T47D (cell line): ENCODE data around the gene KRTAP10-4.
"Not testable (repeated sequence)": the region's sequence is repeated elsewhere in the genome, so short reads cannot be mapped to it uniquely, and the experiment has no call there.

Source experiments
- DNase-seq, 2 experiments: peaks; one replicate each; pipeline versions ENCODE4 v3.0.0 to v3.0.0-alpha.2; 2011 to 2012; ENCODE audit warnings: low read depth in 1 of 2, low spot score in 1 of 2
- JUND ChIP-seq: IDR thresholded peaks from 2 replicates; pipeline ENCODE4 v1.6.1; 2012; ENCODE audit warnings: low read depth
- in situ Hi-C: cut with HindIII; loops from 2 replicates; pipeline ENCODE4 v1.10.0; 2016; ENCODE audit warnings: low sequenced_read_pairs, low pct_unique_long_range_greater_than_20kb

The KRTAP10-4 gene

DNA sequence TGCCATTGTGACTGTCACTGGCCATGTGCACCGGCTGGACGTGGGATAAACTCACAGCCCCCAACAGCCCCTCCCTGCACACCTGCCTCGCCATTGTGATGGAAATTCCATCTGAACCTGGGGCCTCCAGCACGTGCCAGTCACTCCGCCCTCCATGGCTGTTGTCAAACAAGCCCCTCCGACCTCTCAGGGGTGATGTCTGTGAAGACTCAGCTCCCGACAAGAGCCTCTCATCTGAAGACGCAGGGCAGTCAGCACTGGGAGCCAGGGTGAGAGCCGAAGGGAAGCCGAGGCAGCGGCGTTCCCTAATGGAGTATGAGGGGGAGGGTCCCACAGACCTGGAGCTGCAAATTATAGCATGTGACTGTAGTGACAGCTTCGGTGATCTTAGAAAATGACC is 20.8 kb upstream of the KRTAP10-4 start:
- DNase-seq: no peak
- no peak for TF ChIP-seq JUND
- in situ Hi-C loops: no loop called here

DNA sequence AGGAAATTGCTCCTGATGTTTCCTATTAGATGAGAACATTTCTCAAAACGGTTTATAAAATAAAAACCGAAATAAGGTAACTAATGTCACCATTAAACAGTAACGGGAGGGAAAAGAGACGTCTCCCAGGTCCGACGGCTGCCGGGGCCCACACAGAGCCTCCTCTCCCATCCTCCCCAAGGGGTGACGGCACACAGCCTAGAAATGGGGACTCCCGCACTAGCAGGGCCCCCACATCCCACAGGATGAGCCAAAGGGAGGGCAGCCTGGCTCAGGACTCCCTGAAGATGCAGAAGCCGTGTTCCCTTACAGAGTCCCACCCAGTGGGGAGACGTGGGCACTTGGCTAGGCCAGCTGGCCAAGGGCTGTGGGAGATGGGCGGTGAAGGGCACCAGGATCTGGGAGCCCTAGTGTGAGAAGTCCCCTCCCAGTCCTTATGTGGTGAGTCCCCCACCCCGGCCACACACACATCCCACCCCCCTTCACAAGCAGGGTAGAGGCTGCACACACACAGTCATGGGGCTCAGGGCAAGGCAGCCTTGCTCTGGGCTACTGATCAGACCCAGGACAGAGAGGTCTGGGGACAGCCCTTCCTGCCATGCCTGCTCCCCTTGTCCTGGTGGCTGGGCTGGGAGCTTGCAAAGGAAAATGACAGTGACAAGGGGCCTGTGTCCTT is 18.2 kb upstream of the KRTAP10-4 start:
- no peak for DNase-seq
- in situ Hi-C loops: no loop called here
- no peak for TF ChIP-seq JUND

DNA sequence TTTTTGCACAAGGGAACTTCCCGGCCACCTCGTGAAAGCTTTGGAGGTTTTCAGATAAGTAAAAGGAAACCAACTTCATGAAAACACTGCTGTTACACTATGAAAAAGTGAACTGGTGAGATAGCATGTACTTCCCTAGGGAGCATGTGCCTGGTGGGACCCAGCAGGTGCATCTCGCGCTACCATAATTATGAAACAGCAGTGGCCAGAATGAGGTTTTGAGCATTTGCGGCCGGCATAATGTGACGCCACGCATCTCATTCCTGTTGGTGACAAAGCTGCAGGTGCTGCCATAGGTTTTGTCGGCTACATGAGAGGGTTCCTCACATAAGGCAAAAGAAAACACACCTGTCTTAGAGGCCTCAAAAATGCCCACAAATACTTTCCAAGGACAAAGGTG is 16.6 kb upstream of the KRTAP10-4 start:
- DNase-seq: no peak
- in situ Hi-C loops: no loop called here
- no peak for TF ChIP-seq JUND

DNA sequence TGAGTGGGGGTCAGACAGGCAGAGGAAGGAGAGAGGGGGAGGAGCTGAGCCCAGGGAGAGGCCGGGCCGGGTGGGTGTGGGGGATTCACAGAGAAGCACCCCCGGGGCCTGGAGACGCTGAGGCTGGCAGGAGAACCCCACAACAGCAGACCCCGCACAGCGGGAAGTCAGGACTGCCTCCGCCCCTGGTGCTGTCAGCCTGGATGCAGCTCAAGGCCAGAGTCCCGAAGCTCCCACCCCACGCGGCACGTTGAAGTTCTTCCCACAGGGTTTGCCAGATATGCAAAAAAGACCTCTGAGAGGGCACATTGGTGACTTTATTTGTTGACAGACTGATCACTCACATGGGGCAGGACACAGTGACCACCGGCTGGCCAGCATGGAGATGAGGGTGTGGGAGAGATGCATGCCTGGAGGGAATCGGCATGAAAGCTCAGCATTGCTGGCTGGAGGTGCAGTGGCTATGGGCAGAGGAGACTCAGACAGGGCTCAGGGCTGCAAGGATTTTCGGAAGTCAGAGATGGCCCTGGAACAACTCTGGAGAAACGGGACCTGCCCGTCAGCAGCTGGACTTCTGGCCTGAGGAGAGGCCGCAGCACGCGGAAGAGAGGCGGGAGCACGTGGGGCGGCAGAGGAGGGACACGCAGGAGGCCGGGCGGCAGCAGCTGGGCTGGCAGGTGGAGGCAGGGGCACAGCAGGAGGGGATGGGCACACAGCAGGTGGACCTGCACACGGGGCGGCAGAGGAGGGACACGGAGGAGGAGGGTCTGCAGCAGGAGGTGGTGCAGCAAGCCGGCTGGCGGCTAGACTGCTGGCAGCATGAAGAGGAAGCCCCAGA is 15.8 kb upstream of the KRTAP10-4 start:
- DNase-seq: no peak
- TF ChIP-seq JUND: no peak
- in situ Hi-C loops: no loop called here

DNA sequence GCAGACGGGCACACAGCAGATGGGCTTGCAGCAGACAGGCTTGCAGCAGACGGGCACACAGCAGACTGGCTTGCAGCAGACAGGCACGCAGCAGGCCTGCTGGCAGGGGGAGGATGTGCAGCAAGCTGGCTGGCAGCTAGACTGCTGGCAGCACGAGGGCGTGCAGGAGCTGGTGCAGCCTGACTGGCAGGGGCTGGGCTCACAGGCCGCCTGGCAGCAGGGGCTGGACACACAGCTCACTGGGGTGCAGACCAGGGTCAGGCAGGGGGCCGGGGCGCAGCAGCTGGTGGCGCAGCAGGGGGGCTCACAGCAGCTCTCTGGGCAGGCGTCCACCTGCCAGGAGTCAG is 15.2 kb upstream of the KRTAP10-4 start:
- in situ Hi-C loops, DNase-seq: not testable (repeated sequence)

DNA sequence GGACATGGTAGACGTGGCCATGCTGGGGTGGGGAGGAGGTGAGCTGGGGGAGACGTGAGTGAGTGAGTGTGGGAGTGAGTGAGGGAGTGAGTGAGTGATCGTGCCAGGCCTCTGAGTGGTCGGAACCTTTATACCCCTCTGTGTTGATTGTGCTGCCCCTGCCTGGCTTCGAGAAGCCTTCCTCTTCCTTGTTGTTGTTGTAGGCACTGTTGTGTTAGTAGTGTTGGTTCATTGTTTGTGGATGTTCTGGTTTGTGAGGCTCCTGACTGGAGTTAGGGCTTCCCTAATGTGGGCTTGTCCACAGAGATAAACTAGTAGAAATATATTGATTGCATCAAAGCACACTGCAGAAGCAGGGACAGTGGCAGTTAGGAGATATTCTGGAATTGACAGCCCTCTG is 14.8 kb upstream of the KRTAP10-4 start, which contains the start of gene KRTAP10-3:
KRTAP10-3 (minus strand) TSS at position 101 of the 400 bp plus-strand sequence; CDS start at position 21, 80 bp downstream.
- DNase-seq: no peak
- no peak for TF ChIP-seq JUND
- in situ Hi-C loops: no loop called here

DNA sequence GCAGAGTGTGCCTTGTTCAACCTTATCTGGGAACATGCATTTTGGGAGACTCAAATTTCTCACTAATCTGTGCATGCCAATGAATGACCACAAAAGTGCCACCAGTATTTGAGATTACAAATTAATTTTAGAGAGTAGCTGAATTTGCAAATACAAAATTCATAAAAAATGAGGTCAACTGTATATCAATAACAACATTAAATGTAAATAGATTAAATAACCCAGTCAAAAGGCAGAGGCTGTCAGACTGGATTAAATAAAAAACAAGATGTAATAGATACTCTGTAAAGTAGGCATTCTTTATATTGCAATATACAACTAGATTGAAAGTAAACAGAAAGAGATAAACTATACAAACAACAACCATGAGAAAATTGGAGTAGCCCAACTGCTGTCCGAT is 9.4 kb upstream of the KRTAP10-4 start:
- no peak for TF ChIP-seq JUND
- in situ Hi-C loops: no loop called here
- DNase-seq: no peak

DNA sequence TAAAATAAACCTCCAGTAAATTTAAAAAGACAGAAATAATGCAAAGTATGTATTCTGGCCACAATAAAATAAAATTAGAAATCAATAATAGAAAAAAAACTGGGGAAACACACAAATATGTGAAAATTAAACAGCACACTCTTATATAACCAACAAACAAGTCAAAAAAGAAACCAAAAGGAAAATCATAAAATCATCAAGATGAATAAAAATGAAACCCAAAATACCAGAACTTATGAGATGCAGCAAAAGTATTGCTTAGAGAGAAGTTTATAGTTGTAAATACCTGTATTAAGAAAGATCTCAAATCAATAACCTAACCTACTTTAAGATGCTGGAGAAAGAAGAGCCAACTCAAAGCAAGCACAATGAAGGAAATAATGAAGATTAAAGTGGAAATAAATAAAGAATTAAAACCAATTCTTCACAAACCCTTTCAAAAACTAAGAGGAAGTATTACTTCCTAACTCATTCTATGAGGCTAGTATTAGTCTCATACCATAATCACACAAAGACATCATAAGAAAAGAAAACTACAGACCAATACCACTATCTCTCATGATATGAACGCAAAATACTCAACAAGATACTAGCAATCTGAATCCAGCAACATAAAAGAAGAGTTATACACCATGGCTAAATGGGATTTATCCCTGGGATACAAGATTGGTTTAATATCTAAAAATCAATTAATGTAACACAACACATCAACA is 8.5 kb upstream of the KRTAP10-4 start:
- no peak for DNase-seq
- no peak for TF ChIP-seq JUND
- in situ Hi-C loops: no loop called here

DNA sequence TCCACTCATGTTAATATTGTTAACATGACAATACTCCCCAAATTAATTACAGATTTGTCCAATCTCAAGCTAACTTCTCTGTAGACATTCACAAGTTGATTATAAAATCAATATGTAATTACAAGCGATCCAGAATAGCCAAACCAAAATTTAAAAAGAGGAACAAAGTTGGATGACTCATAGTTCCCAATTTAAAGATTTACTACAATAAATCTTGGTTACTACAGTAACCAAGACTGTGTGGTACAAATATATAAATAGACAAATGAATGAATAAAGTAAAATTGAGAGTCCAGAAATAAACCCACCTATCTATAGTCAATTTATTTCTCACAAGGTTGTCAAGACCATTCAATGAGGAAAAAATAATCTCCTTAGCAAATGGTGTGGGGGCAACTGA is 7.1 kb upstream of the KRTAP10-4 start:
- in situ Hi-C loops: no loop called here
- TF ChIP-seq JUND: no peak
- no peak for DNase-seq

DNA sequence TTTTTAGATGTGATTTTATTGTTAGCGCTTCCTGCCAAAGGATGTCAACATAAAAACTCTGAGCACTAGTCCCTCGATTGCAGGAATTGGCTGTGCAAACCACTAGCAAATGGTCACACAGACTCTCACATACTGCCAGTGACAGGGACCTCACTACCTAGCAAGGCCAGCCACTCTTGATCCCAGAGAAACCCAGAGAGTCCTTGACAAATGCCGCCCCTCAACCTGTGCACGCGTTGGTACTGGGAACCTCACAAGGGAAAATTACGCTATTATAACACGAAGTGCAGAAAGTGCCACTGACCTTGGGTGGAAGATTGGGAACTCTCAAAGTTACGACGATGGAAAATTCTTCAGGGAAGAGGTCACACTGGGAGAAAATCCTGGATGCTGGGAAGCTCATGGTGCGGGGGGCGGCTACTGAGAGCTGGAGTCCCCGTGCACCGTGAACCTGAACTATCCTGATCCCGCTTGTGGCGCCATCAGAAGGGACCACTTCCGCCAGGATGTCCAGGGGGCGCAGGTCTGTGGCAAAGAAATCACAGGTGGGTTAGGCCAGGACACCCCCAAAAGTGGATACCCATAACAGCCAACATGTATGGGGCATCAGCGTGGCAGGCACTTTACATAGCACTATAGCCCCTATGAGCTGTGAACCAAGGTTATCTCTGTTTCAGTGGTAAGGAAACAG is 5.9 kb upstream of the KRTAP10-4 start:
- in situ Hi-C loops: no loop called here
- DNase-seq: no peak
- TF ChIP-seq JUND: no peak

DNA sequence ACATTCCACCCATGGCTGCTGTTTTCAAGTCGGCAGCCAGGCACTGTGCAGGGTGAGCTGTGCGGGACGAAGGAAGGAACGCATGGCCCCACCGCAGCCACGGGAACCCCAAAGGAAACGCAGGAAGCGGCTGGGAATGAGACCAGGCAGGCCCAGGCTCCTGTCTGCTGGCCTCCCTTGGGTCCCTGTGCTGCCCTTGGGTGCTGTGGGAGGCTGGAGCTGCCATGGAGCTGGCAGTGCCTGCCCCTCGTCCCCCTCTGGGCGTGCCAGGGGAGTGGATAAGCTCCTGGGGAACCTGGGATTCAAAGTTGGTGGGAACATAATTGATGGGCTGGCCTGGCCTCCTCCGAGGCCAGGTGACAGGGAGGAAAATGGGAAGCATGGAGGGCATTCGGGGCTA is 5.3 kb upstream of the KRTAP10-4 start:
- in situ Hi-C loops: no loop called here
- DNase-seq: no peak
- TF ChIP-seq JUND: no peak

DNA sequence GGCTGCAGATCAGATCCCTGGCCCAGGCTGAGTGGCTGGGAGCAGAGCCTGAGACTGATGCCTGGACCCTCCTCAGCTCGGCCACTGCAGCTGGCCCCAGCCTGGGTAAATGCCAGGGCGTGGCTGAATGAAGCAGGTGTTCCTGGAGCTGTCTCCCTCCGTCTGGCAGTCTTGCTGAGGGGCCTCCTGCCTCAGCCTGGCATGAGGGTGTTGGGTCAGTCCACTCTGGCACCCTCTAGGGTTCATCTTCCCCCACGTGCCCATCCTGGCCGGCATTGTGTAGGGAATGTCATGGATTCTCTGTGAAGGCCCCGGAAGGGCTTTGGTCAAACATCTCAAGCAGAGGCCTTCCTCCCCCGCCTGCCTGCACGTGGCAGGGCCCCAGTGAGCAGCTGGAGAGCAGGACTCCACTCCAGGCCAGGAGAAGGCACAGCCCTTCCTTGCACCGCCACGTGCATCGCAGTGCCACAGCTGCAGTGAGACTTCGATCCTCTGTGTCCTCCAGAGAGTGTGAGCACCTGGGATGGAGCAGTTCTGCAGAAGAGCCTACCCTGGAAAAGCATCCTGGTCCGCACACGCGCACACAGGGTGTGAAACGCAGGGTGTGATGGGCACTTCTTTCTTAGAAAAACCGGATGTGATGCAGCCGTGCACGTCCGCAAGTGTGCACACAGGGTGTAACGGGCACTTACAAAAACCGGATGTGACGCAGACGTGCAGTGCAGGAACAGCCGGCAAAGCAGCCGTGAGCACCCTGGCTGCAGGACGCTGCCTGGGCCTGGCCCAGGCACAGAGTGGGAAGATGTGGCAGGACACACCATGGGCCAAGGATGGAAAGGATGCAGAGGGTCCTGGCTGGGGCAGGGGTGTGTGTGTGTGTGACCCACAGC is 4.6 kb upstream of the KRTAP10-4 start:
- in situ Hi-C loops: no loop called here
- TF ChIP-seq JUND: no peak
- DNase-seq: no peak
